Measurements from ENCODE around the gene ST7.
A peak's percentile ranks its signal among the peaks of the same experiment; 100 is the strongest.

Gene ST7

DNA sequence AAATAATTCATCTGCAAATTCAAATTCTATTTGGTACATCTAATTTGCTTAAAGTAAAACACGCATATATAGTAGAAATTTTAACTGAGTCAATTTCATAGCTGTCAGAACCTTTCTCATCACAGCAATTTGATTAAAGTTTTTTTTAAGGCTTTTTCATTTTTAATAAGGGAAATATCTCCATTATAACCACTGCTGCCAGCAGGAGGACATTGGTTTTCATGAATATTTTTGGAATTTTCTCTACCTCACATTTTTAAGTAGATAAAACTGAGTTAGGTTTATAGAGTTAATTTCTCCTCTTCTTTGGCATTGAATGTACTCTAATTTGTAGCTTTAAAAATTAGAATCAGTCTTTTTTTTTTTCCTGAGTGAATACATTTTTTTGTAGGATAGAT is 82.2 kb downstream of the ST7 start:
- DNase-seq, result no peak

GRCh38 chr7:117036053-117036669 is 82.9 kb downstream of the ST7 start:
- no peak for DNase-seq

DNA sequence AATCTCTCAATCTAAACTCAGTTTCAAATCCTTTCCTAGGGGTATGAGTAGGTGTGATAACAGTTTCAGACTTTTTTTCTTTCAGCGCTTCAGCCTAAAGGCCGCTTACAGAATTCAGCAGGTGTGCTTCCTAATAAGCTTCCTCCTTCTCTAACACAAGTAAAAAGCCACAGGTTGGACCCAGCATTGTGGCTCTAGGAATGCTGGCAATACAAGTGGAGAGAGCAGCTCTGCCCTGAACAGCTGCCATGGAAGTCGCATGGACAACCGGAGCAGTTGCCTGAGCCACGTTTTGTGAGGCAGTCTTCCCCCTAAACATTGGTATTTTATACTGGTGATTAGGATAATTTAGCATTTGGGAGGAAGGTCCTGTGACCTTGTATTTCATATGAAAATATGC is 83.5 kb downstream of the ST7 start:
- no peak for DNase-seq

- no peak for DNase-seq
These were observed 85.1 kb downstream of the ST7 start for GRCh38 chr7:117038408-117038807.

GRCh38 chr7:117041007-117041406 is 87.7 kb downstream of the ST7 start:
- DNase-seq, result no peak

DNA sequence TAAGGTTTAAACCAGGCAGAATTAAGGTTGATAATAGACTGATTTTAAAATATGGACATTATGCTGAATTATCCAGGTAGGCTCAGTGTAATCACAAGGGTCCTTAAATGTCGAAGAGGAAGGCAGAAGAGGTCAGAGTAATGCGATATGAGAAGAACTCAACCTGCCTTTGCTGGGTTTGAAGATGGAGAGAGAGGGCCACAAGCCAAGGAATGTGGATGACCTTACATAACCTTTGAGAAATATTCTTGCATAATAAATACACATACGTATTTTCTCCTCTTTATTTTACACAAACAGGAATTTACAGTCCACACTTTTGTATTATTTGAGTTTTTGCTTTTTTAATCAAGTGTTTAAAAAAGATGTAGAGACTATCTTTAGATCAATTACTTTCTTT is 88.5 kb downstream of the ST7 start:
- DNase-seq, result no peak

DNA sequence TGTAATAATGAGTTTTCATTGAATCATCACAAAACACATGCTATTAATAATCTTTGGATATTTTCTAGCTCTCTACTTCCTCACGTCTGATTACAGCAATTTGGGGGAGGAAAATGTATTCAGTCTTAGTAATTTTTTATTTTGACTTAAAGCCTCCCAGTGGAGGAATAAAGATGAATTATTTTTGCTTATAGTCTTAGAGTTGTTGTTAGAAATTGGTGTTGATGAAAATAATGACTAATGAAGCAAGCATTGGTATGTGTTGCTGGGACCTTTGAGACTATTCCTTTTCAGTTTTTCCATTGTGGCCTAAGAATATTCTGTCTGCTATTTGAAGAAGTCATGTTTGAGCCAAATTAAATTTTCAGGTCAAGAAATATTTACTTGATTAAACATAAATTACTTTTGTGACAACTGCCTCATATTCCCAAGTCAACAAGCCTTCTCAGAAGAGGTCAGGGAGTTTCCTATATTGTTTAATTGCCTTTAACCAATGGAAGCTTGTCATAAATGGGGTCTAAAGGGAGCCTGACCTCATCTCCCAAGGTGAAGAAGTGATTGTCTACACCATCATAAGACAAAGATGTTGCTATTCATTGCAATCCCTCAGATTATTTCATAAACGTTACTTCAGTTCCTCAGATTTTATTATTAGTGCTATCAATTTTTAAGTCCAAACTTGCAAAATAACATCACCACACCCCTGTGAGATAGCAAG is 90.0 kb downstream of the ST7 start:
- DNase-seq, result no peak

- no peak for DNase-seq
These were observed 91.4 kb downstream of the ST7 start for GRCh38 chr7:117044664-117045063.

DNA sequence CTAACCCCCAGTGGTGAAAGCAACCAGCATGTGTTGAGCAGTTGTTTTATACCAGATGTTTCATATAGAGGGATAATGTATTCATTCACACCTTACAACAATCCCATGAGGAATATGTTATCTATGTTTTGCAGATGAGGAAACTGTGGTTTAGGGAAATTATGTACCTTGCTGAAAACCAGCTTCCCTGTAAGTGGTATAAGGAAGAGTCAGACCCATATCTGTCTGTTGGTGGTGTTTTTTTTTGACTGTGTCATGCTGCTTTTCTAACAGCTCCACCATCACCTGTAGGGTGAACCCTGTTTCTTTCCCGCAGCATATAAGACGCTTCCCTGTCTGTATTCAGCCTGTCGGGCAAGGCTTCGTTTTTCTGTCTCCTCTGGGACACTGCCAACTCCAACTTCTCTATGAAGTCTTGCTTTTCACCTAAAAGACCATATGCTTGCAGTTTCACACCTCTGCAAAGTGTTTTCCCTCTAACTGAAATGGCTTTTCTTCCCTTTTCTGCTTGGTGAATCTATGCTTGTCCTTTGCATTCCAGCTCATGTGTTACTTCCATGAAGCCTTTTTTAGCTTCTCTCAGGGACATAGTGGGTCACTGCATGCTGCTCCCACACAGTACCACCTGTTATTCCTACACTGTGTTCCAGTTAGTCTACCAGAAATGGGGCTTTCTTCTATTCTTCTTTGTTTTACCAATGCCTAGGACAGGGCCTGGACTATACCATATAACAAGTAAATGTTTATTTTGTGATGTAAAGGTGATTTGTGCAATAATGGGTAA is 92.8 kb downstream of the ST7 start:
- DNase-seq, result no peak

DNA sequence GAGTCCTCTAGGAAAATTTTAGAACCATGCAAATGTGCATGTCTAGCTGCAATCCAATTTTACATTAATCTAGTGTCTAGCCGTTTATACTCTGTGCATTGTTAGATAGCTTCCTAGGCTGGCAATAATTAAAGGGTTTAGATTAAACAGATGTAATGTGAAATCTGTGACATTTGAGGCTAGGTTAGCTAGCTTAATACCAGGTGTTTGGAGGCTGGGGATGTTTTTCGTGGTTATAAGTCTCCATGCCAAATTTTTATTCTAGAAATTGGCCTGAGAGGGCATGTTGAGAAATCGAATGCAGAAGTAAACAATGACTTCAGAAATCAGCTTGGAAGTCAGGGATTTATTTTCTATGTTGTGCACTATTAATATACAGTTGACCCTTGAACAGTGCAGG is 94.2 kb downstream of the ST7 start:
- no peak for DNase-seq

- no peak for DNase-seq
These were observed 95.0 kb downstream of the ST7 start for GRCh38 chr7:117048114-117048866.

GRCh38 chr7:117048882-117049281 is 95.6 kb downstream of the ST7 start:
- DNase-seq, result no peak

DNA sequence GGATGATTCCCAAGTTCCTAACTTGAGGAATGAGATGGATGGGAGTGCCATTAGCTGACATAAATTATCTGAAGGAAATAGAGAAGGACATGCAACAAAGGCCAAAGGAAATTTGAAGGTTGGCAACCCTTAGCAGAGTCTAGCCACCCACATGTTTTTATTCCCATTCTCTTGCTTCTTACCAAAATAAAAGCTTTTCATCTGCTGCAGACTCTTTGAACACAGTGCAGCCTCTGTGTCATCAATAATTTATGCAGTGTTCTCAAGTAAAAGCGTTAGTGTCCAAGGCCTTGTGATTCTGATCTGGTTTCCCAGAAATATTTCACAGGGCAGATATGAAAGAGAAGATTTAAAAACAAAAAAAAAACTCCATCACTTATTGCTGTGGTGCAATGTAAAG is 98.5 kb downstream of the ST7 start:
- DNase-seq, result no peak

GRCh38 chr7:117053432-117053831 is 100.1 kb downstream of the ST7 start:
- no peak for DNase-seq

DNA sequence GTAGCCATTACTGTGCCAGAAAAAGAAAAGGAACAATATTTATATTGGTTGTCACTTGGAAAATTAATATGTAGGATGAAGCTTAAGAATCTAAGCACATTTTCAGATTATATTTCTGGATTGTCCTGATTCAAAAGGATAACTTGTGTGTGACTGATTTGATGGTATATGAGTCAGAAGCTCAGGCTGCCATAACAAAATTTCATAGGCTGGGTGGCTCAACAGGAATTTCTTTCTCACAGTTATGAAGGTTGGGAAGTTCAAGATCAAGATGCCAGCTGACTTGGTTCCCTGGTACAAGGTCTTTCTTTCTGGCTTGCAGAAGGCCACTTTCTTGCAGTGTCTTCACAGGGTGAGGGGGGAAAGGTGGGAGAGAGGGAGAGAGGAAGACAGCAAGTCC is 108.5 kb downstream of the ST7 start:
- DNase-seq, result no peak

DNA sequence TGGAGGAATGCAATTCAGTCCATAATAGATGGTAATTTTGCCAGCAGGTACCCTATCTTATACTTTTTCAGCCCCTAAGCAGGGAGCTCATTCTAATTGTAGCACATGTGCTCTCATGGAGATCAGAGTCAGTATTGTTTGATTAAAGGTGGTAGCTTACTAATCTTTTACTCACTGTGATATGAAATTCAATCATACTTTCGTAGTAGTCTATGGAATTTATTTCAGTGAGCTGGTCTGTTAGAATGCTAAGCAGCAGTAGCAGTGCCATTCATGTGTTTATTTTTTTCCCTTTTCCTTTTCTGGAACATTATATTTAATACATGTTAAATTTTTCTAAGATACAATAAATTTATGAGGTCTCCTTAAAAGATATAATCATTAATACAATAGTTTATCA is 109.0 kb downstream of the ST7 start:
- DNase-seq, result no peak

GRCh38 chr7:117064688-117065087 is 111.4 kb downstream of the ST7 start:
- no peak for DNase-seq

DNA sequence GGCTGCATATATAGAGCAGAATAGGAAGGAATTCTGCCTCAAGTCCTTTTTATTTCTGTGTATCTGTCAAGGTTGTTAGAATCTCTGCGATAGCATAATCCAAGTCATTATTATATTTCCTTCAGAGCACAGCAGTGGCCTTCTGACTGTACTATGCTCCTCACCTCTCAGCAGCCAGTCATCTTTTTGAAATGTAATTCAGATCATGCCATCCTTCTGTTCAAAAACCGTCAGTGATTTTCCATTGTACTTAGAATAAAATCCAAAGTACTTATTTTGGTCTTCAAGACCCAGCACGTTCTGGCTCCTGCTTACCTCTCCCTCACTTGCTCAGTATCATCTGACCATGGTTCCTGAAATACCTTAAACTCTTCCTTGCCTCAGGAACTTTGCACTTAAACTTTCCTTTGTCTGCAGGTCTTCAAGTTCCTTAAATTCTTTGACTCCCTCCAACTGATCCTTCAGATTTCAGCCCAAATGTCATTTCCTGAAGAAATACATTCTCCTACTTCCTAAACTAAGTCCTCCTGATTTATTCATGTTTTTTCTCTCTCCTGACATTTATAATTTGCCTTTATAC is 112.4 kb downstream of the ST7 start:
- no peak for DNase-seq

DNA sequence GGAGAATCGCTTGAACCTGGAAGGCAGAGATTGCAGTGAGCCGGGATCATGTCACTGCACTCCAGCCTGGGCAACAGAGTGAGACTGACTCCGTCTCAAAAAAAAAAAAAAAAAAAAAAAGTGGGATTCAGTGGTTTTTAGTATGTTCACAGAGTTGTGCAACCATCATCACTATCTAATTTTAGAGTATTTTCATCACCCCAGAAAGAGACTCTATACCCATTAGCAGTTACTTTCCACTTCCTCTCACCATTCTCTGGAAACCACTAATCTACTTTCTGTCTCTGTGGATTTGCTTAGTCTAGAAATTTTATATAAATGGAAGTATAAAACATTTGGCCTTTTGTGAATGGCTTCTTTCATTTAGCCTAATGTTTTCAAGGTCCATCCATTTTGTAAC is 113.4 kb downstream of the ST7 start:
- DNase-seq, result no peak

DNA sequence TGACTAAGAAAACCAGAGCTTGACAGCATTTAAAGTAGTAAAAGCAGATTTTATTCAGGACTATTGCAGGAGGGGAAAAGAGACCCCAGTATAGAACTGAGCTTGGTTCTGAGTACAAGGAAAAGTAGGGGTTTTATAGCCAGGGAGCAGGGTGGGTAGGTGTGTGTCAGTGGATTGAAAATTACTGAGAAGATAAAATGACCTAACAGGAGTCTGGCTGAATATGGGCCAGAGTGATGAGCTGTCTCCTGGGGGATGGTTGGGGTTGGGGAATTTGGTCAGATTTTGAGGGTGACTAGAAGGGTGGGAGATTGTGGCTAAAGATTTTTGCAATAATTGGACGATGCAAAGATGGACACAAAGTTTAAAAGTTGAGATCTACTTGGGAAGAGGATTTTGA is 114.0 kb downstream of the ST7 start:
- DNase-seq, result no peak

DNA sequence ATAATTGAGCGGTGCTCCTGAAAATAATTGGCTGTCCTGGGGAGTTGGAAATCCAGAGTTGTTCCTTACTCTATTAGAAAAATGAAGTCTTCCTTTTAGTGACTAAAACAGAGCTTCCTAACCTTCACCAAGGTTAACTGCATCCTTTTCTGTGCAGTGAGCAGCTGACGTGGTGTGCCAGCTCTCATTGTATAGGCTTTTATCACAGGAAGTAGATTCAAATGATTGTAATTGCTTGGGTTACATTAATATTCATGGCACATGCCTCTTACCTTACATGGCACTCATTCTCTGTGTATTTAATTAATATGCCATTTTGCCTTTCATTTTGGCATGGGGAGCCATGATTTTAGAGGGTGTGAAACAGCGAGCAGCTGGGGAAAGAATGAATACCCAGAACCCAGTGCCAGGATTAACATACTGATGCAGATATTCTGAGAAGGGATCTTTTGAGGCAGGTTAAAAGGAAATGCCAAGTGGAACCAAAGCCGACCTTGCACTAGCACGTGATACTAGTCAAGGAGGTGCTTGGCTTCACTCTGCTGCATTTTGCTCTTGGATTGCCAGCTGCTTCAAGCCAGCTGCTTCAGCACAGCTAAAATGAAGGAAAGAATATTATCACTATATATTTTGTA is 115.3 kb downstream of the ST7 start:
- peak; percentile 71 for DNase-seq

GRCh38 chr7:117069379-117069778 is 116.1 kb downstream of the ST7 start:
- DNase-seq, result no peak

DNA sequence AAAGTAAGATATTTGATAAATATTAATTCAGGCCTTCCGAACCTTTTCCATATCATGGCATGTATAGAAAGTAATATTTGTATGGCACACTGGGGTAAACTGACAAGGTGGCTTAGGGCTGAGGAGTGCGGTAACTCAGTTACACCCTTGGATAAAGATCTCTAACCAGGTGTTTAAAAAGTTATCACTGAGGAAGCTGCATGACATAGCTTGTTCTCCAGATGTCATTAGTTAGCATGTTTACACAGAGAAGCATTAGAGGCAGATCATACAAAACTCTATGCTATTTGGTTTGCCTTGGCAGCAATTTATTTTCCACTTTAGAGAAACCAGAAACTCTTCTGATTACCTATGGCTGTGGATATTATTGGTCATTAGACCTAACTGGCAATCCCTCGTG is 118.2 kb downstream of the ST7 start:
- peak; percentile 30 for DNase-seq
